ENCODE results near the gene DKK3.

Gene DKK3

GRCh38 chr11:11981840-11982239, 26.6 kb downstream of the DKK3 start:
- no peak for DNase-seq (ENCODE audit: low spot score)

GRCh38 chr11:11981364-11981763, 27.1 kb downstream of the DKK3 start:
- DNase-seq (ENCODE audit: low spot score): no peak

GRCh38 chr11:11980841-11981308, 27.6 kb downstream of the DKK3 start:
- DNase-seq (ENCODE audit: low spot score): no peak

GRCh38 chr11:11980200-11980599, 28.2 kb downstream of the DKK3 start:
- no peak for DNase-seq (ENCODE audit: low spot score)

GRCh38 chr11:11979488-11980117, 28.8 kb downstream of the DKK3 start:
- DNase-seq (ENCODE audit: low spot score): no peak

GRCh38 chr11:11978792-11979487, 29.5 kb downstream of the DKK3 start:
- DNase-seq (ENCODE audit: low spot score): peak; percentile 37

GRCh38 chr11:11978098-11978637, 30.3 kb downstream of the DKK3 start:
- DNase-seq (ENCODE audit: low spot score): no peak

GRCh38 chr11:11977206-11977938, 31.1 kb downstream of the DKK3 start:
- peak; percentile 74 for DNase-seq (ENCODE audit: low spot score)

GRCh38 chr11:11976481-11977127, 31.8 kb downstream of the DKK3 start:
- DNase-seq (ENCODE audit: low spot score): no peak

GRCh38 chr11:11975201-11976092, 33.0 kb downstream of the DKK3 start:
- no peak for DNase-seq (ENCODE audit: low spot score)

- DNase-seq (ENCODE audit: low spot score): no peak
Observed at GRCh38 chr11:11973866-11974265, 34.6 kb downstream of the DKK3 start.

- peak; percentile 19 for DNase-seq (ENCODE audit: low spot score)
Observed at GRCh38 chr11:11973361-11973800, 35.0 kb downstream of the DKK3 start.

- DNase-seq (ENCODE audit: low spot score): no peak
Observed at GRCh38 chr11:11972730-11973341, 35.6 kb downstream of the DKK3 start.

- DNase-seq (ENCODE audit: low spot score): no peak
Observed at GRCh38 chr11:11971906-11972547, 36.4 kb downstream of the DKK3 start.

- DNase-seq (ENCODE audit: low spot score): no peak
Observed at GRCh38 chr11:11970556-11970955, 37.9 kb downstream of the DKK3 start.

GRCh38 chr11:11969380-11970215, 38.8 kb downstream of the DKK3 start:
- no peak for DNase-seq (ENCODE audit: low spot score)

GRCh38 chr11:11968511-11969280, 39.7 kb downstream of the DKK3 start:
- no peak for DNase-seq (ENCODE audit: low spot score)

Data from COLO829 (cell line).